HepG2 (cell line): Measurements from ENCODE around the gene TMEM8B. TPM values are rescaled to one million over a fixed set of nuclear protein-coding genes. Genes with fewer than 3 reads are reported as not detected.

Experiments
- ATAC-seq: fragments of 200-7000 bp; cut with Tn5 transposase; 3 replicates; pipeline ENCODE4 v1.9.1; 2020; ENCODE audit warnings: mild to moderate bottlenecking, moderate library complexity
- BruUV-seq: library from RNA; stranded (reverse); fragments of 400-500 nt; replicated peaks from 2 replicates; lab custom pipeline; 2021; lab: Mats Ljungman, UMichigan
- CTCF ChIA-PET: fragments of 300-600 bp; formaldehyde crosslinking; extraction: SDS; loops from one replicate; lab custom pipeline; 2021; ENCODE audit warnings: low total read pairs, inconsistent platforms, low intra/inter-chr PET ratio; lab: Yijun Ruan, JAX
- POLR2A ChIA-PET: fragments of 350-600 bp; sonication (Branson Sonifier 250); formaldehyde crosslinking; loops from one replicate; lab custom pipeline; 2020; ENCODE audit warnings: antibody characterized with exemption, inconsistent platforms; lab: Yijun Ruan, JAX
- DNase-seq: peaks from one replicate; pipeline ENCODE4 v3.0.0-alpha.2; 2015; ENCODE audit warnings: low spot score
- FAIRE-seq: peaks from 3 replicates; lab custom pipeline; 2011; peaks lifted over from hg19 to GRCh38; lab: Jason Lieb, UNC
- H2AFZ ChIP-seq: one replicate; pipeline ENCODE4 v1.6.1; 2011; ENCODE audit warnings: low read length, inconsistent platforms
- H3K27ac ChIP-seq: fragments of 300-600 bp; 3 replicates; pipeline ENCODE4 v1.8.0; 2011; ENCODE audit warnings: mixed run types, mild to moderate bottlenecking, mixed read lengths, low read length, inconsistent platforms; ENCODE audit not compliant: insufficient read depth; ENCODE audit errors: extremely low read length
- H3K27me3 ChIP-seq, 2 experiments: fragments of 200-600 bp in 1 of 2; 2 replicates in 1 of 2; 3 replicates in 1 of 2; pipeline versions ENCODE4 v1.6.0 to v1.8.0; 2011; ENCODE audit warnings: low read length in 2 of 2, mild to moderate bottlenecking in 2 of 2, moderate library complexity in 2 of 2, inconsistent platforms in 1 of 2; ENCODE audit not compliant: insufficient read depth in 2 of 2, control insufficient read depth in 1 of 2
- H3K36me3 ChIP-seq, 2 experiments: fragments of 200-600 bp in 1 of 2; replicated peaks in 1 of 2; 2 replicates in 1 of 2; 3 replicates in 1 of 2; pipeline versions ENCODE4 v1.5.1 to v1.8.0; 2011; ENCODE audit warnings: low read length in 2 of 2, inconsistent platforms in 1 of 2; ENCODE audit not compliant: insufficient read depth in 2 of 2, control insufficient read depth in 1 of 2
- H3K4me1 ChIP-seq: 2 replicates; pipeline ENCODE4 v1.5.1; 2012; ENCODE audit warnings: low read length, inconsistent platforms; ENCODE audit not compliant: insufficient read depth
- H3K4me2 ChIP-seq: 2 replicates; pipeline ENCODE4 v1.6.0; 2011; ENCODE audit warnings: low read depth, low read length, inconsistent platforms
- H3K4me3 ChIP-seq, 3 experiments: fragments of 200-600 bp in 1 of 3; sonication (generic), shearing (Covaris generic) in 1 of 3; replicated peaks in 1 of 3; 2 replicates each; pipeline ENCODE4 v1.5.1; 2011 to 2016; ENCODE audit warnings: low read length in 3 of 3, inconsistent platforms in 2 of 3, low read depth in 2 of 3, mild to moderate bottlenecking in 2 of 3, control low read depth in 1 of 3, mixed read lengths in 1 of 3; ENCODE audit not compliant: insufficient read depth in 1 of 3
- H3K79me2 ChIP-seq: one replicate; pipeline ENCODE4 v1.6.1; 2011; ENCODE audit warnings: low read length, inconsistent platforms; ENCODE audit not compliant: insufficient read depth
- H3K9ac ChIP-seq: 2 replicates; pipeline ENCODE4 v1.6.0; 2011; ENCODE audit warnings: mild to moderate bottlenecking, low read depth, low read length, inconsistent platforms; ENCODE audit not compliant: insufficient read depth
- H3K9me3 ChIP-seq: 2 replicates; pipeline ENCODE4 v1.5.1; 2012; ENCODE audit warnings: mild to moderate bottlenecking, low read length
- H4K20me1 ChIP-seq: 2 replicates; pipeline ENCODE4 v1.6.0; 2011; ENCODE audit warnings: inconsistent platforms, mild to moderate bottlenecking, low read length, moderate library complexity; ENCODE audit not compliant: insufficient read depth
- ADNP ChIP-seq: sonication (generic); formaldehyde crosslinking; IDR thresholded peaks from 2 replicates; pipeline ENCODE4 v1.4.0; 2020; ENCODE audit warnings: missing genetic modification reagents
- ATF7-NPFF ChIP-seq: sonication (generic); formaldehyde crosslinking; IDR thresholded peaks from 2 replicates; pipeline ENCODE4 v1.8.1; 2023; ENCODE audit warnings: mild to moderate bottlenecking, low read depth, missing genetic modification reagents, moderate library complexity
- HES4 ChIP-seq: sonication (generic); formaldehyde crosslinking; IDR thresholded peaks from 2 replicates; pipeline ENCODE4 v1.9.0; 2021; ENCODE audit warnings: mild to moderate bottlenecking, missing genetic modification reagents, borderline replicate concordance
- HOXA3 ChIP-seq: sonication (generic); formaldehyde crosslinking; IDR thresholded peaks from 2 replicates; pipeline ENCODE4 v1.5.0; 2020; ENCODE audit warnings: missing genetic modification reagents
- KLF15 ChIP-seq: sonication (generic); formaldehyde crosslinking; IDR thresholded peaks from 2 replicates; pipeline ENCODE4 v1.8.1; 2023; ENCODE audit warnings: borderline replicate concordance, mild to moderate bottlenecking, inconsistent platforms, missing genetic modification reagents, mixed read lengths
- MED1 ChIP-seq: sonication (generic); formaldehyde crosslinking; IDR thresholded peaks from 2 replicates; pipeline ENCODE4 v1.4.0; 2020; ENCODE audit warnings: missing genetic modification reagents
- REL ChIP-seq: sonication (generic); formaldehyde crosslinking; conservative IDR thresholded peaks from 2 replicates; pipeline ENCODE4 v1.8.0; 2022; ENCODE audit warnings: mild to moderate bottlenecking, missing genetic modification reagents, moderate library complexity
- SRSF4 ChIP-seq: fragments of 200-400 bp; formaldehyde crosslinking; IDR thresholded peaks from one replicate; pipeline ENCODE4 v1.6.1; 2018; ENCODE audit warnings: mild to moderate bottlenecking, low read depth, low read length, moderate library complexity; ENCODE audit not compliant: poor library complexity, severe bottlenecking
- TCF7L2 ChIP-seq: IDR thresholded peaks from 2 replicates; pipeline ENCODE4 v1.6.1; 2011; ENCODE audit warnings: mild to moderate bottlenecking, low read depth, low read length, moderate library complexity
- ZNF136 ChIP-seq: sonication (generic); formaldehyde crosslinking; IDR thresholded peaks from 2 replicates; pipeline ENCODE4 v1.8.1; 2022; ENCODE audit warnings: low read depth, mild to moderate bottlenecking, moderate library complexity, missing genetic modification reagents
- ZNF687 ChIP-seq: sonication (generic); formaldehyde crosslinking; IDR thresholded peaks from 2 replicates; pipeline ENCODE4 v1.5.1; 2020; ENCODE audit warnings: mild to moderate bottlenecking, missing genetic modification reagents, moderate library complexity
- in situ Hi-C: cut with HindIII; loops from 2 replicates; pipeline ENCODE4 v1.10.0; 2017; ENCODE audit warnings: low pct_unique_long_range_greater_than_20kb; ENCODE audit not compliant: extremely low pct_ligation_motif_present
- intact Hi-C: fragments of 100-400 bp; cut with micrococcal nuclease; formaldehyde crosslinking; loops from one replicate; pipeline ENCODE4 v1.10.0; 2022; ENCODE audit not compliant: unreplicated experiment
- polyA plus RNA-seq, 8 experiments: library from polyadenylated mRNA; depleted of rRNA in 3 of 8; stranded (reverse) in 7 of 8; unstranded in 1 of 8; fragments of >200 nt; fragmentation: Illumina TruSeq in 4 of 8; extraction: Trizol in 4 of 8; gene quantifications; 2 replicates each; pipeline versions ENCODE4 v1.2.1 to v1.2.3, GENCODE V29; 2011 to 2016; ENCODE audit warnings: low read depth in 4 of 8, missing spikeins in 1 of 8, mixed read lengths in 1 of 8; ENCODE audit not compliant: insufficient read depth in 1 of 8
- total RNA-seq, 5 experiments: library from RNA; depleted of rRNA; stranded (reverse); fragments of >200 nt; fragmentation: Illumina TruSeq; extraction: Trizol; gene quantifications; 2 replicates each; pipeline ENCODE4 v1.2.3, GENCODE V29; 2016; ENCODE audit warnings: low read depth in 1 of 5
- TF ChIP-seq, protein P1 (sequence below): sonication (generic); formaldehyde crosslinking; IDR thresholded peaks from 2 replicates; pipeline ENCODE4 v1.5.0; 2020; ENCODE audit warnings: missing genetic modification reagents

Gene TMEM8B
- total and polyA plus RNA-seq, 2 of the 13 experiments (the other 11 are each of a cell fraction or from before 2014, with no cell fraction given): 2.1 to 2.7 TPM

DNA sequence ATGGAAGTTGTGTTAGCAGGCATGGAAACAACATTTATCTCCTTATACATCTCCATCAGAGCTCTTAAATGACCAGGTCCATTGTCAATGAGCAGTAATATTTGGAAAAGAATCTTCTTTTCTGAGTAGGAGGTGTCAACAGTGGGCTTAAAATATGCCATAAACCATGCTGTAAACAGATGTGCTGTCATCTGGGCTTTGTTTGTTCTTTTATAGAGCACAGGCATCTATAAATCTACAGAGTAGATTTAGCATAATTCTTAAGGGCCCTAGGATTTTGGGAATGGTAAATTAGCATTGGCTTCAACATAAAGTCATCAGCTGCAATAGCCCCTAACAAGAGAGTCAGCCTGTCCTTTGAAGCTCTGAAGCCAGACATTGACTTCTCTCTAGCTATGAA is 69.3 kb downstream of the TMEM8B start:
- Histone ChIP-seq H2AFZ (no peak overlapping the region), H3K4me3 (no peak overlapping the region), H4K20me1 (no peaks in the 10 kb centered on the region), H3K9me3 (no peaks in the 10 kb centered on the region), H3K36me3 (no peaks in the 10 kb centered on the region), H3K27ac (no peak overlapping the region), H3K4me2 (no peak overlapping the region), H3K4me1 (peaks cover 13% of the 10 kb centered on the region), H3K79me2 (no peaks in the 10 kb centered on the region), H3K27me3 (no peaks in the 10 kb centered on the region; a peak in 1 of 5 replicates), H3K9ac (no peak overlapping the region)
- BruUV-seq: no TSS peak
- DNase-seq (no peak), ATAC-seq (no peak), FAIRE-seq (no peak)
- in situ Hi-C loops: no loop called here
- intact Hi-C loops: no loop called here
- ChIA-PET POLR2A (no interaction called here), CTCF (no interaction called here)
- TF ChIP-seq, protein P1, sequence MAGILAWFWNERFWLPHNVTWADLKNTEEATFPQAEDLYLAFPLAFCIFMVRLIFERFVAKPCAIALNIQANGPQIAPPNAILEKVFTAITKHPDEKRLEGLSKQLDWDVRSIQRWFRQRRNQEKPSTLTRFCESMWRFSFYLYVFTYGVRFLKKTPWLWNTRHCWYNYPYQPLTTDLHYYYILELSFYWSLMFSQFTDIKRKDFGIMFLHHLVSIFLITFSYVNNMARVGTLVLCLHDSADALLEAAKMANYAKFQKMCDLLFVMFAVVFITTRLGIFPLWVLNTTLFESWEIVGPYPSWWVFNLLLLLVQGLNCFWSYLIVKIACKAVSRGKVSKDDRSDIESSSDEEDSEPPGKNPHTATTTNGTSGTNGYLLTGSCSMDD (CRISPR knock-in tag): no peak
- TF ChIP-seq ADNP (no peak), SRSF4 (no peak), HOXA3 (CRISPR knock-in tag) (no peak), REL (CRISPR knock-in tag) (no peak), ATF7-NPFF (CRISPR knock-in tag) (no peak), TCF7L2 (no peak), ZNF687 (CRISPR knock-in tag) (no peak), KLF15 (CRISPR knock-in tag) (no peak), MED1 (CRISPR knock-in tag) (no peak), ZNF136 (CRISPR knock-in tag) (no peak), HES4 (CRISPR knock-in tag) (no peak)
